Esophagus (tissue), 2 donors: ENCODE measurements around the gene FAM13A. TPM values are rescaled to one million over a fixed set of nuclear protein-coding genes. Genes with fewer than 3 reads are reported as not detected.

Experiments used
- H3K27ac ChIP-seq, 2 donors: one replicate each; pipeline ENCODE4 v1.5.1; 2013; ENCODE audit warnings: low read depth in 2 of 2, mild to moderate bottlenecking in 2 of 2, inconsistent platforms in 1 of 2, low read length in 1 of 2, moderate library complexity in 1 of 2
- H3K27me3 ChIP-seq, 2 donors: one replicate each; pipeline ENCODE4 v1.6.1; 2013; ENCODE audit warnings: low read length in 2 of 2, control low read depth in 1 of 2, mild to moderate bottlenecking in 1 of 2; ENCODE audit not compliant: insufficient read depth in 2 of 2, control insufficient read depth in 1 of 2
- H3K36me3 ChIP-seq, 2 donors: one replicate each; pipeline ENCODE4 v1.6.1; 2013; ENCODE audit warnings: low read length in 1 of 2; ENCODE audit not compliant: control insufficient read depth in 2 of 2, insufficient read depth in 2 of 2
- H3K4me1 ChIP-seq, 2 donors: one replicate each; pipeline ENCODE4 v1.6.1; 2013; ENCODE audit warnings: low read length in 1 of 2; ENCODE audit not compliant: control insufficient read depth in 2 of 2, insufficient read depth in 2 of 2
- H3K4me3 ChIP-seq, 2 donors: one replicate each; pipeline ENCODE4 v1.5.1; 2013; ENCODE audit warnings: low read length in 2 of 2, mild to moderate bottlenecking in 2 of 2, low read depth in 1 of 2, moderate library complexity in 1 of 2
- H3K9me3 ChIP-seq, 2 donors: one replicate each; pipeline ENCODE4 v1.6.1; 2013; ENCODE audit warnings: mild to moderate bottlenecking in 2 of 2, low read depth in 1 of 2, low read length in 1 of 2, moderate library complexity in 1 of 2; ENCODE audit not compliant: control insufficient read depth in 2 of 2, insufficient read depth in 1 of 2
- WGBS, 2 donors: extraction: QIAGEN DNeasy Blood & Tissue Kit; methylation state at CpG; one replicate each; pipeline ENCODE4 v1.1.7; 2013; 5-methylcytosine and 5-hydroxymethylcytosine counted together
- polyA plus RNA-seq, 2 donors: library from polyadenylated mRNA; stranded (reverse); fragments of 200-250 nt; gene quantifications; one replicate each; pipeline ENCODE4 v1.2.3, GENCODE V29; 2013
- donor health status: healthy with polysubstance abuse.
- donor health status: Bipolar disorder and iron deficiency.

The FAM13A gene
- polyA plus RNA-seq, 2 donors = 2.5 to 2.7 TPM

GRCh38 chr4:88870428-88870827 lies 186.6 kb downstream of the FAM13A start:
- 89 to 95% methylated on average over 9 of the region's 9 CpGs for WGBS, 2 donors
- H3K4me1 ChIP-seq = no peaks in the 10 kb centered on the region
- H3K36me3 ChIP-seq = no peaks in the 10 kb centered on the region
- H3K9me3 ChIP-seq = no peaks in the 10 kb centered on the region
- no peak overlapping the region for H3K27ac ChIP-seq
- no peaks in the 10 kb centered on the region for H3K27me3 ChIP-seq
- no peak overlapping the region for H3K4me3 ChIP-seq

- H3K4me1 ChIP-seq = no peaks in the 10 kb centered on the region
- no peak overlapping the region for H3K4me3 ChIP-seq
- 88 to 92% methylated on average over 3 of the region's 3 CpGs for WGBS, 2 donors
Observed at GRCh38 chr4:88868510-88868909, 188.5 kb downstream of the FAM13A start.

GRCh38 chr4:88866862-88867550 lies 190.0 kb downstream of the FAM13A start:
- H3K9me3 ChIP-seq = no peaks in the 10 kb centered on the region
- no peaks in the 10 kb centered on the region for H3K36me3 ChIP-seq
- no peak overlapping the region for H3K27ac ChIP-seq
- WGBS, 2 donors = 59 to 62% methylated on average over 4 of the region's 4 CpGs
- H3K27me3 ChIP-seq = no peaks in the 10 kb centered on the region
- H3K4me1 ChIP-seq = no peaks in the 10 kb centered on the region
- H3K4me3 ChIP-seq = no peak overlapping the region

More at GRCh38 chr4:88868510-88868909, 188.5 kb downstream of the FAM13A start:
- Histone ChIP-seq H3K9me3 (no peaks in the 10 kb centered on the region), H3K36me3 (no peaks in the 10 kb centered on the region), H3K27me3 (no peaks in the 10 kb centered on the region), H3K27ac (no peak overlapping the region)

- H3K4me3 ChIP-seq = no peak overlapping the region
- WGBS, 2 donors = 74 to 76% methylated on average over 6 of the region's 6 CpGs
- no peaks in the 10 kb centered on the region for H3K4me1 ChIP-seq
- no peaks in the 10 kb centered on the region for H3K36me3 ChIP-seq
- H3K27me3 ChIP-seq = no peaks in the 10 kb centered on the region
- no peak overlapping the region for H3K27ac ChIP-seq
- H3K9me3 ChIP-seq = no peaks in the 10 kb centered on the region
Observed at GRCh38 chr4:88865466-88865865, 191.5 kb downstream of the FAM13A start.

GRCh38 chr4:88865046-88865445 lies 191.9 kb downstream of the FAM13A start:
- Histone ChIP-seq H3K36me3 (no peaks in the 10 kb centered on the region), H3K27ac (no peak overlapping the region), H3K4me3 (no peak overlapping the region), H3K4me1 (no peaks in the 10 kb centered on the region), H3K9me3 (no peaks in the 10 kb centered on the region), H3K27me3 (no peaks in the 10 kb centered on the region)
- whole genome bisulfite sequencing, 2 donors = 94 to 95% methylated on average over 1 of the region's 1 CpG

GRCh38 chr4:88860586-88860985 lies 196.4 kb downstream of the FAM13A start:
- Histone ChIP-seq H3K4me1 (no peaks in the 10 kb centered on the region), H3K27me3 (no peaks in the 10 kb centered on the region), H3K9me3 (no peaks in the 10 kb centered on the region), H3K36me3 (no peaks in the 10 kb centered on the region), H3K4me3 (no peak overlapping the region), H3K27ac (no peak overlapping the region)
- WGBS, 2 donors = 50 to 71% methylated on average over 1 of the region's 1 CpG

GRCh38 chr4:88859191-88859812 lies 197.7 kb downstream of the FAM13A start:
- H3K9me3 ChIP-seq = no peaks in the 10 kb centered on the region
- no peak overlapping the region for H3K27ac ChIP-seq
- H3K36me3 ChIP-seq = no peaks in the 10 kb centered on the region
- no peaks in the 10 kb centered on the region for H3K4me1 ChIP-seq
- H3K4me3 ChIP-seq = no peak overlapping the region
- no peaks in the 10 kb centered on the region for H3K27me3 ChIP-seq
- 78 to 85% methylated on average over 3 of the region's 3 CpGs for WGBS, 2 donors

GRCh38 chr4:88858752-88859151 lies 198.2 kb downstream of the FAM13A start:
- WGBS, 2 donors = 84 to 86% methylated on average over 2 of the region's 2 CpGs
- Histone ChIP-seq H3K4me3 (no peak overlapping the region), H3K27me3 (no peaks in the 10 kb centered on the region), H3K36me3 (no peaks in the 10 kb centered on the region), H3K9me3 (no peaks in the 10 kb centered on the region), H3K27ac (no peak overlapping the region), H3K4me1 (no peaks in the 10 kb centered on the region)

GRCh38 chr4:88857588-88857987 lies 199.4 kb downstream of the FAM13A start:
- Histone ChIP-seq H3K9me3 (no peaks in the 10 kb centered on the region), H3K27ac (no peak overlapping the region), H3K4me1 (no peaks in the 10 kb centered on the region), H3K27me3 (no peaks in the 10 kb centered on the region), H3K4me3 (no peak overlapping the region), H3K36me3 (no peaks in the 10 kb centered on the region)

GRCh38 chr4:88854481-88854880 lies 202.5 kb downstream of the FAM13A start:
- 89 to 94% methylated on average over 3 of the region's 3 CpGs for WGBS, 2 donors
- H3K27ac ChIP-seq = no peak overlapping the region
- no peaks in the 10 kb centered on the region for H3K9me3 ChIP-seq
- H3K4me1 ChIP-seq = no peaks in the 10 kb centered on the region
- no peaks in the 10 kb centered on the region for H3K36me3 ChIP-seq
- no peak overlapping the region for H3K4me3 ChIP-seq
- H3K27me3 ChIP-seq = no peaks in the 10 kb centered on the region
